ENCODE data around the gene SNRK.

The SNRK gene

GRCh38 chr3:43270078-43270477, 16.3 kb upstream of the SNRK start:
- TF ChIP-seq CTCF (IDR thresholded peaks at IDR 0.05), result no peak
- no peak for TF ChIP-seq ZFX (IDR thresholded peaks at IDR 0.05; ENCODE audit: borderline replicate concordance)
- no peak overlapping the region for H3K27ac ChIP-seq

- TF ChIP-seq CTCF (IDR thresholded peaks at IDR 0.05) (no peak), ZFX (IDR thresholded peaks at IDR 0.05; ENCODE audit: borderline replicate concordance) (no peak)
- no peak overlapping the region for H3K27ac ChIP-seq
Measured at GRCh38 chr3:43273416-43273815, 12.9 kb upstream of the SNRK start.

- no peak overlapping the region for H3K27ac ChIP-seq
- TF ChIP-seq ZFX (IDR thresholded peaks at IDR 0.05; ENCODE audit: borderline replicate concordance), result no peak
- TF ChIP-seq CTCF (IDR thresholded peaks at IDR 0.05), result no peak
Measured at GRCh38 chr3:43279082-43279481, 7.3 kb upstream of the SNRK start.

GRCh38 chr3:43279532-43279931, 6.8 kb upstream of the SNRK start:
- TF ChIP-seq ZFX (IDR thresholded peaks at IDR 0.05; ENCODE audit: borderline replicate concordance) (no peak), CTCF (IDR thresholded peaks at IDR 0.05) (no peak)
- no peak overlapping the region for H3K27ac ChIP-seq

- no peak for TF ChIP-seq CTCF (IDR thresholded peaks at IDR 0.05)
- TF ChIP-seq ZFX (IDR thresholded peaks at IDR 0.05; ENCODE audit: borderline replicate concordance), result no peak
- H3K27ac ChIP-seq, result no peak overlapping the region
Measured at GRCh38 chr3:43281020-43281419, 5.3 kb upstream of the SNRK start.

- no peak overlapping the region for H3K27ac ChIP-seq
- TF ChIP-seq ZFX (IDR thresholded peaks at IDR 0.05; ENCODE audit: borderline replicate concordance), result no peak
- no peak for TF ChIP-seq CTCF (IDR thresholded peaks at IDR 0.05)
Measured at GRCh38 chr3:43284171-43284570, 2.2 kb upstream of the SNRK start.

GRCh38 chr3:43285644-43286043, 696 bp upstream of the SNRK start:
- TF ChIP-seq CTCF (IDR thresholded peaks at IDR 0.05) (no peak), ZFX (IDR thresholded peaks at IDR 0.05; ENCODE audit: borderline replicate concordance) (no peak)
- H3K27ac ChIP-seq, result peak overlapping the region; percentile 43; the same call in 1 of the 2 replicates
